AG04450 (cell line): ENCODE measurements around the gene GNA14. TPM values are rescaled to one million over a fixed set of nuclear protein-coding genes. Genes with fewer than 3 reads are reported as not detected.

Experiments
- CTCF ChIA-PET: fragments of 300-600, 350-600 bp; formaldehyde crosslinking; extraction: SDS; loops from one replicate; lab custom pipeline; 2022; ENCODE audit warnings: antibody characterized with exemption, inconsistent platforms; lab: Charles Lee
- POLR2A ChIA-PET: fragments of 350-600 bp; formaldehyde crosslinking; extraction: SDS; loops from one replicate; lab custom pipeline; 2021; ENCODE audit warnings: antibody characterized with exemption, inconsistent platforms; lab: Yijun Ruan, JAX
- DNase-seq: peaks from one replicate; pipeline ENCODE4 v3.0.0-alpha.2; 2011; ENCODE audit warnings: low read depth, low spot score
- H3K27ac ChIP-seq: one replicate; pipeline ENCODE4 v1.5.1; 2012; ENCODE audit warnings: low read depth, low read length, control low read depth
- H3K27me3 ChIP-seq: one replicate; pipeline ENCODE4 v1.6.0; 2012; ENCODE audit warnings: low read length; ENCODE audit not compliant: control insufficient read depth, insufficient read depth
- H3K4me3 ChIP-seq: 2 replicates; pipeline ENCODE4 v1.5.1; 2011; ENCODE audit warnings: mild to moderate bottlenecking, low read depth, low read length, control low read depth
- H3K9me3 ChIP-seq: 2 replicates; pipeline ENCODE4 v1.5.1; 2012; ENCODE audit warnings: low read length; ENCODE audit not compliant: control insufficient read depth, insufficient read depth
- CTCF ChIP-seq: IDR thresholded peaks from 2 replicates; pipeline ENCODE4 v1.5.1; 2011; ENCODE audit warnings: low read depth, low read length, control low read depth, inconsistent platforms
- polyA plus RNA-seq: library from polyadenylated mRNA; depleted of rRNA; stranded (reverse); fragments of >200 nt; gene quantifications from 2 replicates; pipeline ENCODE4 v1.2.3, GENCODE V29; 2011

GNA14 gene
- polyA plus RNA-seq, 1 experiment = 0.11 TPM

- ChIA-PET POLR2A (no interaction called here), CTCF (interaction anchor here (0.9 to 1.1 kb wide), 2 partner anchors 141 to 727 kb away, joined by 3 read pairs; no protein-coding TSS in a partner anchor)
- Histone ChIP-seq H3K9me3 (no peaks in the 10 kb centered on the region), H3K4me3 (no peak overlapping the region), H3K27ac (no peak overlapping the region), H3K27me3 (peaks cover 5% of the 10 kb centered on the region)
- peak; percentile 7 for DNase-seq
- no peak for TF ChIP-seq CTCF
Observed at GRCh38 chr9:77598524-77598923, 49.6 kb downstream of the GNA14 start.

GRCh38 chr9:77597057-77597456 lies 51.1 kb downstream of the GNA14 start:
- H3K27ac ChIP-seq = no peak overlapping the region
- CTCF ChIA-PET = interaction anchor here (0.5 to 1.1 kb wide), 2 partner anchors 140 to 380 kb away, joined by 4 to 5 read pairs; no protein-coding TSS in a partner anchor
- H3K4me3 ChIP-seq = no peak overlapping the region
- no peak for TF ChIP-seq CTCF
- peaks cover 5% of the 10 kb centered on the region for H3K27me3 ChIP-seq
- POLR2A ChIA-PET = no interaction called here
- no peaks in the 10 kb centered on the region for H3K9me3 ChIP-seq
- no peak for DNase-seq

GRCh38 chr9:77595426-77596095 lies 52.6 kb downstream of the GNA14 start:
- ChIA-PET POLR2A (no interaction called here), CTCF (no interaction called here)
- DNase-seq = no peak
- H3K9me3 ChIP-seq = no peaks in the 10 kb centered on the region
- peaks cover 5% of the 10 kb centered on the region for H3K27me3 ChIP-seq
- H3K27ac ChIP-seq = no peak overlapping the region
- no peak for TF ChIP-seq CTCF
- no peak overlapping the region for H3K4me3 ChIP-seq

DNA sequence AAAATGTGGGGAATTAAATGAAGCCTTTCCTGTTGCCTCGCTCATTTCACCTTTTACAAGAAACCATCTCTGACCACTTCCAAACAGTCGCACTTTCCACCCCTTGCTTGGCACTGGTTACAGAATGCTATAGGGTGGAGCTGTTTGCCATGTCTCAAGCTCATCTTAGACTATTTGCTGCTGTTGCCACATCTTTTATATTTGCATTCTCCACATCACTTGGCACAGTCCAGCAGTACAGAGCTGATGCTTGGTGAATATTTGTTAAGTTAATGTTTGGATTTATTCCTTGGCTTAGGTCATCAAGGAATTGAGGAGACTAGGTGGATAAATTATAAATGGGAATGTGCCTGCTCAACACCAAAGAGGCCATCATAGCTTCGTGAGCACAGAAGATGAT lies 53.2 kb downstream of the GNA14 start:
- Histone ChIP-seq H3K27me3 (peaks cover 5% of the 10 kb centered on the region), H3K27ac (no peak overlapping the region), H3K4me3 (no peak overlapping the region), H3K9me3 (no peaks in the 10 kb centered on the region)
- ChIA-PET CTCF (no interaction called here), POLR2A (no interaction called here)
- TF ChIP-seq CTCF = no peak
- DNase-seq = no peak

- no peak for TF ChIP-seq CTCF
- Histone ChIP-seq H3K9me3 (no peaks in the 10 kb centered on the region), H3K4me3 (no peak overlapping the region), H3K27me3 (peaks cover 5% of the 10 kb centered on the region), H3K27ac (no peak overlapping the region)
- no peak for DNase-seq
- CTCF ChIA-PET = no interaction called here
- POLR2A ChIA-PET = no interaction called here
Observed at GRCh38 chr9:77593528-77593927, 54.6 kb downstream of the GNA14 start.
